Measurements from ENCODE around the gene NECTIN3.

- TF ChIP-seq CTCF (IDR thresholded peaks at IDR 0.05 in 4 of 5, conservative IDR thresholded peaks at IDR 0.05 in 1 of 5) (no peak), POLR2A (IDR thresholded peaks at IDR 0.05) (no peak)
Measured at GRCh38 chr3:111165411-111165810, 93.8 kb downstream of the NECTIN3 start.

All from gastrocnemius medialis (tissue), 4 donors.